HTERT RPE-1 (cell line): ENCODE results near the gene YPEL5.
"Not testable (repeated sequence)": the region's sequence is repeated elsewhere in the genome, so short reads cannot be mapped to it uniquely, and the experiment has no call there.

ENCODE experiments used
- in situ Hi-C: fragments of 300-500 bp; cut with MboI; formaldehyde crosslinking; loops from 4 replicates; pipeline ENCODE4 v1.14.3; 2020; ENCODE audit warnings: low sequenced_read_pairs

YPEL5 gene

GRCh38 chr2:30146337-30147195, at the start of gene YPEL5:
TSS of gene YPEL5 (plus strand) at chr2:30147007. CDS start at chr2:30156652, 9,645 bp downstream.
- in situ Hi-C loops: no loop called here

- in situ Hi-C loops: no loop called here
These were observed 48.4 kb upstream of the YPEL5 start for GRCh38 chr2:30098266-30099005.

- in situ Hi-C loops: not testable (repeated sequence)
These were observed 47.4 kb upstream of the YPEL5 start for GRCh38 chr2:30099366-30099765.

GRCh38 chr2:30100691-30101090, 46.1 kb upstream of the YPEL5 start:
- in situ Hi-C loops: not testable (repeated sequence)

- in situ Hi-C loops: no loop called here
These were observed 42.5 kb upstream of the YPEL5 start for GRCh38 chr2:30104307-30104706.

GRCh38 chr2:30105556-30105955, 41.3 kb upstream of the YPEL5 start:
- in situ Hi-C loops: no loop called here

- in situ Hi-C loops: no loop called here
These were observed 40.3 kb upstream of the YPEL5 start for GRCh38 chr2:30106543-30106942.

- in situ Hi-C loops: no loop called here
These were observed 38.6 kb upstream of the YPEL5 start for GRCh38 chr2:30108192-30108591.

- in situ Hi-C loops: no loop called here
These were observed 38.0 kb upstream of the YPEL5 start for GRCh38 chr2:30108851-30109250.

GRCh38 chr2:30109856-30110255, 37.0 kb upstream of the YPEL5 start:
- in situ Hi-C loops: no loop called here

- in situ Hi-C loops: no loop called here
These were observed 36.0 kb upstream of the YPEL5 start for GRCh38 chr2:30110773-30111172.

- in situ Hi-C loops: not testable (repeated sequence)
These were observed 35.6 kb upstream of the YPEL5 start for GRCh38 chr2:30111186-30111585.

GRCh38 chr2:30112561-30112960, 34.2 kb upstream of the YPEL5 start:
- in situ Hi-C loops: no loop called here

GRCh38 chr2:30113617-30114293, 33.1 kb upstream of the YPEL5 start:
- in situ Hi-C loops: no loop called here

GRCh38 chr2:30115141-30115980, 31.4 kb upstream of the YPEL5 start:
- in situ Hi-C loops: no loop called here

GRCh38 chr2:30115981-30116285, 30.9 kb upstream of the YPEL5 start:
- in situ Hi-C loops: no loop called here

GRCh38 chr2:30122362-30122761, 24.4 kb upstream of the YPEL5 start:
- in situ Hi-C loops: no loop called here

- in situ Hi-C loops: no loop called here
These were observed 19.6 kb upstream of the YPEL5 start for GRCh38 chr2:30127016-30127893.

GRCh38 chr2:30134582-30134981, 12.2 kb upstream of the YPEL5 start:
- in situ Hi-C loops: no loop called here

GRCh38 chr2:30135541-30135940, 11.3 kb upstream of the YPEL5 start:
- in situ Hi-C loops: no loop called here
